HG03025 (cell line): ENCODE measurements around the gene CNTFR.

Source experiments
- ATAC-seq: cut with Tn5 transposase; IDR thresholded peaks from one replicate; pipeline ENCODE4 v1.9.1; 2021; ENCODE audit warnings: mild to moderate bottlenecking, moderate library complexity; ENCODE audit not compliant: unreplicated experiment, low FRiP score

CNTFR gene

DNA sequence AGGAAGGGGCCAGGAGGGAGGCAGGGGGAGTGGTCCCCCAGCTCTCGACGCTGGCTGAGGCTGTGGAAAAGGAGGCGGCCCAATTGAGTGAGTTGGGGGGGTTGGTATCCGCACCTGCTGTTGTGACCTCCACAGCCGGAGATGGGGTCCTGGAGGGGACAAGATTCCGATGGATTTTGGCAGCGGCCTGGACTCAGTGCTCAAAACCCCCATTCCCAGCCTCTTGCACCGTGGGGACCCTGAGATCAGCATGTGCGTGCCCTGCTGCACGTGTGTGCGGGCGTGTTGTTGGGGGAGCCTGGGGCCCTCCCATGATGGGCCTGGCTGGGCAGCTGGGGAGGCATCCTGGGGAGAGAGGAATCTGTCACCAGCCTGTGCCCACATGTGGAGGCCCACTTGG is 15.0 kb downstream of the CNTFR start:
- no peak for ATAC-seq

DNA sequence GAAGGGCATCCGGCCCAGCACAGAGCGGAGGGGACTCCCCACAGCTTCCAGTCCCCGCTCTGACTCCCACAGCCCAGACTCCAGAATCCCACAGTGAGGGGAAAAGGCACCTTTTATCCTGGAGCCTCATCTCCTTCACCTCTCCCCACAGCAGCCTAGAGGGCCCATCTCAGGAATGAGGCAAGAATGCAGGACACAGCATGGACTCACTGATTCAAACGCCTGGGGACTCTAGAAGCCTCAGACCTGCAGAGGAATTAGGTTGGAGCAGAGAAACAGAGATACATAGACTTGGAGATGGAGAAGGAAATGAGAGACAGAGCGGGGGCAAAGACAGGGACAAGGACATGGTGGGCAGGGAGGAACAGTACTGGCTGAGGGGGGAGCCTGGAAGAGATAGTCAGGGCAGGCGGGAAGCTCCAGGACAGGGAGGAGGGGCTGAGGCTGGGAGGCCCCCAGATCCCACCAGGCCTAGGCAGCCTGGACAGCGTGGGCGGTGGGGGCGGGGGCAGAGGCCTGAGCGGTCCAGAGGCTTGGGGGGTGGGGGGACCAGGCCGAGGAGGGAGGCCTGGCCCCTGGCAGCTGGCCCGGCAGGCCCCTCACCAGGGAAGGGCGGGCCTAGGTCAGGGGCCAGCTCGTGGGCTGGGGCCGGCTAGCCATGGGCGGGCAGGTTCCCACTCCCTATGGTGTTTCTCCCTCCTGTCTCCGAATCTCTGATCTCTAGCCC is 15.8 kb downstream of the CNTFR start:
- ATAC-seq, result no peak

DNA sequence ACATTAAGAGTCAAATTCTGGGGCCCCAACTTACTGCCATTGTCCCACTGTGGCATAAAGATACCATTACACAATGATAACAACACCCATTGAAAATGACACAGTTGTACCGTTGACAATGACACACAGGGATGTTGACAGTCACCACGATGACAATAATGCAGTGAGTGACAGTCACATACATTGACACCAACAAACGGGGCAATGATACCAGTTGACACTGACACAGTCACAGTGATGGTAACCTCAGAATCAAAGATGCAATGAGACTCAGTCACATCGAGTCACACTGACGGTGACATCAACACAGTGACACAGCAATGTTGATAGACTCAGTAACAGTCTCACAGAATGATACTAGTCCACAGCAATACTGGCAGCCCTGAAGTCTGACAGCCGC is 16.9 kb downstream of the CNTFR start:
- ATAC-seq, result no peak

GRCh38 chr9:34572092-34572491 is 17.4 kb downstream of the CNTFR start:
- no peak for ATAC-seq

DNA sequence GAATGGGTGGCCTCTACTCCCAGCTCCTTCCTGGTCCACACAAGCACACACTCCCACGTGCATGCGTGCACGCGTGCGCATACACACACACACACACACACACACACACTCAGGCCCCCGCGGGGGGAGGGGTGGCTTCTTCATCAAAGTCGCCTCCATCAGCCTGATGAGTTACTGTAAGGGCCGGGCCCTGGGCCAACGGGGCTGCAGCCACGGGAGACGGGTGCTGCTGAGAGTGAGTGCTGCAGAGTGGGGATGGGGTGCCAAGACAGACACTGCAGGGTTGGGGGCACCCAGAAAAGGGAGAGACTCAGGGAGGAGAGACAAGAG is 18.1 kb downstream of the CNTFR start:
- no peak for ATAC-seq

DNA sequence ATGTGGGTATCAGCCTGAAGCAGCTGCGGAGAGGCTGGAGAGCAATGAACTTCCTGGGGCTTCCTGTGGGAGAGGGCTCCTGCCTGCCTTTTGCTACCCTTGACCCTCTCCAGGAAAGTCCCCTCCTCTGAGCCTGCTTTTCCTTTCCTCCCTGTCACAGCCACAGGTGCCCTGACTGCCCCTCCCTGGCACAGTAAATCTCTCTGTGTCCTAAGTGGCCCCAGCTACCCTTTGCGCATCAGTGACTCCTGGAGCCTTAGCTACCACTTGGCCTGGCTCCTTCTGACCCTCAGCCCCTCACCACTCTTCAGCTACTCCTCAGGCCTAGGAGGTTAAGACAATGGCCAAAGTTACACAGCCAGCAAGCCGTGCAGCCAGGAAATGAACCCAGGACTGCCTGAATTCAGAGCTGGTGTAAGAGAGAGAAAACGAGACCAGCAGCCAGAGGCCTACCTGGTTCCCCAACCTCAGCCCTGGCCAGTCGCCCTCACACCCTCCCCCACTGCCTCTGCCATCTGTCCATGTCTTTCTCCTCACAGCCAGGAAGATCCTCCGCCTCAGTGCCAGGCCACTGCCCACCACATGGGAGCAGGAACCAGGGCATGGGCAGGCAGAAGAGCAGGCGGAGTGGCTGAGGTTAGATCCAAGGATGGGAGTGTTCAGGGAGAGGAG is 18.6 kb downstream of the CNTFR start:
- ATAC-seq, result no peak

- ATAC-seq, result no peak
Measured at GRCh38 chr9:34570376-34570775, 19.1 kb downstream of the CNTFR start.

GRCh38 chr9:34568774-34569173 is 20.8 kb downstream of the CNTFR start:
- ATAC-seq, result no peak

DNA sequence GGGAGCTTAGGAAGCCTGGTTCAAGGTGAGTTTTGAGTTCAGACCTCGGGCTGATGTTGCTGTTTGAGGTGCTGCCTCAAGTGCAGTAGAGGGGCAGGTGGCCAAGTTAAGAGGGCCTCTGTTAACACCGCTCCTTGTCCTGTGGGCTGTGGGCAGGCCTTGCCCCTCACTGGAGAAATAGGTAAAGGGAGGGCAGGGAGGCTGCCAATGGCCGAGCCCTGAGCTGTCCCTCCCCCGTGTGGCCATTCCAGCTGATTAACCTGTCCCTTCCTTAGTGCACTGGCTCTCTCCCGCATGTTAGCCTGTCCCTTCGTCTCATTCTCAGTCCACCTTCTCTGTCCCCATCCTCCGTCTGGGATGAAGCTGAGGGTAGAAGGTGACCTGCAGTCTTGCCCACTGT is 21.4 kb downstream of the CNTFR start:
- ATAC-seq, result no peak

DNA sequence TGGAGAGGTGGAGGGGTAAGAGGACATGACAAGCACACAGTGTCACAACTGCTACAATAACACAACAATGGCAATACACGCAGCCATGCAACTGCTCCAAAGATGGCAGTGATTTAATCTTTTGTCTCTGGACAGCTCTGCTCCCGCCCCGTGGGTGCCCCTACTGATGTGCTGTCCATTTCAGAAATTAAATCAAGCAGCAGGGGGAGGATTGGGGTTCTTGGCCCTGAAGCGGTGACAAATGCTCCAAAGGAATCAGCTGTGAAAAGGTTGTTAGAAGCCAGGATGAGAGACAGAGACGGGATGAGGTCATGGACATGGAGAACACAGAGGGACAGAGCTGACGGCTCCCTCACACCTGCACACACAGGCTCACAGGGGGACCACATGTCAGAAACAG is 22.6 kb downstream of the CNTFR start:
- ATAC-seq, result no peak

DNA sequence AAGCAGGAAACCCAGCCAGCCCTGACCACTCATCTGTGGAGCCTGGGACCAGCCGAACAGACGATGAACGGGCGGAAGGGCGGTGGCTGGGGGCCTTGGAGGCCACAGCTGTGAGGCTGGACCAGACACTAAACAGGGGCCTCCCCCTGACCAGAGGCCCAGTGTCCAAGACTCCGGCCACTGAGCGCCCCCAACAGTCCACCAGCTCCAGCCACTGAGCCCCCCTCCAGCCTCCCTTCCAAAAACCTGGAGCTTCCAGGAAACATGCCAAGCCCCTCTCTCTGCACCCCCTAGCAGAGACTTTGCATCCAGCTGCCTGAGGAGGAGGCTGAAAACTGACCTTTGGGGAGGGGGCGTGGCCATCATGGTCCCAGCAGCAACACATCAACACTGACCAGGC is 23.2 kb downstream of the CNTFR start:
- no peak for ATAC-seq

DNA sequence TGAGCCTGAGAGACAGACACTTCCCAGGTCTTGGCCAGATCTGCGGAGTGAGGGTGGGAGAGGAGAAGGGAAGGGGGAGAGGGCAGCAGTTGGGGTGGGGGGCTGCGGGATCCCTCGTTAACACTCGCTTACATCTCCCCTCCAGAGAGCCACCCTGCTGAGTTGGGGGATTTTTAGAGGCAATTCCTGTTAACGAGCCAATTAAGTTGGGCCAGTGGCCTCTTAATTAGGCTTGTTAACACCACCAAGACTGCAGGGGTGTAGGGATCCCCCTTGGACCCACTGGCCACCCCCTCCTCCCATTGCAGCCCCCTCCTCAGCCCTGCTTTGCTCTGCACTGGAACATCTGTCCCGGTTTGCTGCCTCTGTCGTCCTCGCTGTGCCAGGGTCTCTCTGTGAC is 23.7 kb downstream of the CNTFR start:
- no peak for ATAC-seq

- no peak for ATAC-seq
Measured at GRCh38 chr9:34564617-34565016, 24.9 kb downstream of the CNTFR start.

DNA sequence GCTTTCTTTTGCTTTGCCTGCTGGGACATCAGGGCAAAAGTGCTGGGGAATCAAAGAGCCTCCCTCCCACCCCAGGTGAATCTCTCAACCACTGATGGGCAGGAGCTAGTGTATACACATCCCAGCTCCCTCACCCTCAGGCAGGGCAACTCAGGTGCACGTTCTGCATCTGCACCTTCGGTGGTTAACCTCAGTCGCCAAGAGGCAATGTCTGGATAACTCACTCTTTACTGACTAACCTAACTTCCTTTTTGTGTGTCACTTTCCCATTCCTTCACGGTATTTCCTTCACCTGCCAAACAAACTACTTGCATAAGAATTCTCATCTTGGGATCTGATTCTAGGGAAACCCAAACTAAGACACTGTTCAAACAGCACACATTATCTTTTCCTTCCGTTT is 26.3 kb downstream of the CNTFR start:
- ATAC-seq, result no peak

DNA sequence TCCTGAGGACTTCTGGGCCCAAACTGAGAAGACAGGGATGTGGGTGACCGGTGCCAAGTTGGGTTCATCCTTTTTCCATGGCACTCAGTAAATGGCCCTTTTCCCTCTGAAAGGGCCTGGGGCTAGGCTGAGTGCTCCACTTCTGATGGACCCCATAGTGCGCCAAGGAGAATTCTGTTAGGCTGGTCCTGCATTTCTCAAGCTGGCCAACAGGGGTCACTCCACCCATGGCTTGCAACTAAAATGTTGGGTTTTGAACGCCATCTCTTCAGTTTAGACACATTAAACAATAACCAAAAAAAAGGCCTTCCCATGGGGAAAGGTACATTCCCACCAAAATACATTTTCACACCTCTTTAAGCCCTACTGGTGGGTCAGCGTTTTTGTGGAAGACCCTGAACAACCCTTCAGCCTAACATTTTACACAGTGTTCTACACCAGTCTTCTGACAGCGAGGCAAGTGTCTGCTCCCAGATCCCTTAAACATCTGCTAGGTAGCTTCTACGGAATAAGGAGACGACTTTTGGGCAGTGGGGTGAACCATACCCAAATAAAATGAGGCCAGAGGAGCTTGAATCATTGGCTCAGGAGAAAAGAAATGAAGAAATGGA is 27.3 kb downstream of the CNTFR start:
- no peak for ATAC-seq

DNA sequence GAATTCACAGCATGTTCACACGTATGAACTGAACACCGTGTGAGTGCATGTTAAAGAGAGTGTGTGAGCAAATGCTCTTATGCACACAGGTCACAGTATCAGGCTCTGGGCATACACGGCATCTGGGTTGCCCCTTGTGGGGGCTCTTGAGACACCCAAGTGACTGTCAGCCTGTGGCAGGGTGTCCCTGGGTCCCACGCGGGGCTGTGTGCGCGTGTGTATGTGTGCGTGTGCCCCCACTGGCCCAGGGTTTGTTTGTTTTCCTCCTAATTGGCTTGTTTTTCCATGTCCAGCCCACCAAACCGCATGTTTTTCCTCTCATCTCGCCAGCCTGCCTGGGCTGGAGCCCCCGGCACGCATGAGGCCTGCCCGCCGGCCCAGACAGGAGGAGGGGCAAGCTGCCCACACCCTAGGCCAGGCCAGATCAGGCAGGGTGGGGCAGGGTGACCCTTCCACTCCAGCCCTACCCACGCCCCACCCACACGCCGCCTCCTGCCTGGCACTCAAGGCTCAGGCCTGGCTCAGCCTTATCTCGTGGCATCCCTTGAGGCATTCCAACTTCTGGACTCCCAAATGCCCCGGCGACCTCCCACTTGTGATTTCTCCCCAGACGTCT is 28.8 kb downstream of the CNTFR start:
- no peak for ATAC-seq

DNA sequence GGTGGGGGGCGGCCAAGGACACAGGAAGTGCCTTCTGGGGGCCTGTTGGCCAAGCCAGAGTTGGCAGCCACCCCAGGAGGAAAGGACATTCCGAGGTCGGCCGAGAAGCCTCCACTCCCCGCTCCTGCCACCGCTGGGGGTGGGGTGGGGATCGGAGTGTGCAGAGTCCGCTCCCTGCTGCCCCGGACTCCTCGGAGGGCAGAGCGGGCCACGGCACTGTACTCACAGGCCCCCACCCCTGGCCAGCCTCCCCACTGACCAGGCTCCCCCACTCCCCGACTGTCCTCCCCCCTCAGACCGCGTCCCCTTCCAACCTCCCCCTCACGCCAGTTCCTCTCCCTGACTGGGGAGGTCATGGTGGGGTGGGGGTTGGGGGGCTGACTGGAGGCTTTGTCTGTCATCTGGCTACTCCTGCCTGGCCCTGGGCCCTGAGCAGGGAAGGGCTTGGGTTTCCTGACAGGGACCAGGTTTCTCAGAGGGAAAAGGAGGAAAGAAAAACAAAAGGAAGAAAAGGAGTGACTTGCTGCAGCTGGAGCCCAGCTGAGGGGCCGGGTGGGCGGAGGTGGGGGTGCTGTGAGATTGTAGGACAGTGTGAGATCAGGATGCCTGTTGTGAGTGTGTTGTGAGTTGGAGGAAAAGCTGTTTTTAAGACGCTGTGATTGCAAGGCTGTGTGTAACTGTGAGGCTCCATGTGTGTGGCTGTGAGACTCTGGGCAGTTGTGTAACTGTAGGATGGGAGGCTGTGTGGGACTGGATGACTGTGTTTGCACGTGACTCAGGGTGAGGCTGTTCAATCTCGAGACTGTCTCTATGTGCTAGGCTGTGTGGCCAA is 29.7 kb downstream of the CNTFR start:
- ATAC-seq, result no peak

DNA sequence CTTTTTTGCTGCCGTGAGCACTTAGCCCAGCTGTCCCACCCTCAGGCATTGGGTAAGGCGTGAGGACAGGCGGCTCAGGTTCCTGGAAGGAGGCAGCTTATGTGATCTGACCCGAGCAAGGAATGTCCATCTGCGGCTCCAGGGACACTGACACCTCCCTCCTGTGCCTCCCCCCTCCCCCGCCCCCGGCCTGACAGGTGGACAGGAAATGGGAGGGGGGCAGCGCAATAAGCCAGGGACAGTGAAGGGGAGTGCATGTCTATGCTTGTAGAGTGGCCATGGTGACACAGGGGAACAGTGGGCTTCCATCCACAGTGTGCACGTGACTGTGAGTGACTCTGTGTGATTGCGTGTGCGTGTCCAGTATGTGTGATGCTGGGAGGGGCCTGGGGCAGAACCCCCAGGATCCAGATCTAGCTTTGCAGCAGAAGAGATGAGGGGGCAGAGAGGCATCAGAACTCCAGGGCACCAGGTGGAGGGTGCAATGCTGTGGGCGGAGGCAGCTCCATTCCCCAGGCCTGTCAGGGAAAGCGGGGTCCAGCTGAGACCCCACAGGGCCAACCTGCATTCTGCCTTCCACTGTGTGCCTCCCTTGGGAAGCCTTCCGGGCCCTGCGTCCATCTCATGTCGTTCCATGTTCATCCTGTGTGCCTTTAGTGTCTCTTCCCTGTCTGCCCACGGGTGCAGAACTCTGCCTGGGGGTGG is 30.5 kb downstream of the CNTFR start:
- ATAC-seq, result no peak

GRCh38 chr9:34558364-34558763 is 31.2 kb downstream of the CNTFR start:
- ATAC-seq, result no peak
